Measurements from ENCODE around the gene CAMK2B. TPM values are rescaled to one million over a fixed set of nuclear protein-coding genes. Genes with fewer than 3 reads are reported as not detected.

CAMK2B gene
- total RNA-seq, 1 donor from 2014 or later, result 0.17 TPM

DNA sequence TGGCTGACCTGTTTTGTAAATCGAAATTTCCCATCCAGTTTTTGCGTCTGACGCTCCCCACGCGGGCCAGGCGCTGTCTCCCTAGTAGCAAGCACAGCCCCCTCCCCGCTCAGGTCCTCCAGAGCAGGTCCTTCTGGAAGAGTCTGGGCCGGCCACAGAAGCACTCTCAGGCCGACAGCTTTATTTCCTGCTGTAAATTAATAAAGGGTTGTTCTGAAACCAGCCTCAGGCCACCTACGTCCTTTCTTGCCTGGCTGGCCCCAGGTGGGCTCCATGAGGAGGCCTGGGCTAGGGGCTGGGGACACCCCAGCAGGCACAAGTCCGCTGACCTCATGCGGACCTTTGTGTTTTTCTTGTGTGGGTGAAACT, 35.2 kb downstream of the CAMK2B start:
- intact Hi-C loops (cut with DNase I), result no loop called here
- Histone ChIP-seq H3K27ac (no peak overlapping the region), H3K4me1 (peaks cover 10% of the 10 kb centered on the region), H3K4me3 (no peak overlapping the region), H3K27me3 (peaks cover 26% of the 10 kb centered on the region), H3K36me3 (no peaks in the 10 kb centered on the region), H3K9me3 (no peaks in the 10 kb centered on the region)
- TF ChIP-seq, protein P1, sequence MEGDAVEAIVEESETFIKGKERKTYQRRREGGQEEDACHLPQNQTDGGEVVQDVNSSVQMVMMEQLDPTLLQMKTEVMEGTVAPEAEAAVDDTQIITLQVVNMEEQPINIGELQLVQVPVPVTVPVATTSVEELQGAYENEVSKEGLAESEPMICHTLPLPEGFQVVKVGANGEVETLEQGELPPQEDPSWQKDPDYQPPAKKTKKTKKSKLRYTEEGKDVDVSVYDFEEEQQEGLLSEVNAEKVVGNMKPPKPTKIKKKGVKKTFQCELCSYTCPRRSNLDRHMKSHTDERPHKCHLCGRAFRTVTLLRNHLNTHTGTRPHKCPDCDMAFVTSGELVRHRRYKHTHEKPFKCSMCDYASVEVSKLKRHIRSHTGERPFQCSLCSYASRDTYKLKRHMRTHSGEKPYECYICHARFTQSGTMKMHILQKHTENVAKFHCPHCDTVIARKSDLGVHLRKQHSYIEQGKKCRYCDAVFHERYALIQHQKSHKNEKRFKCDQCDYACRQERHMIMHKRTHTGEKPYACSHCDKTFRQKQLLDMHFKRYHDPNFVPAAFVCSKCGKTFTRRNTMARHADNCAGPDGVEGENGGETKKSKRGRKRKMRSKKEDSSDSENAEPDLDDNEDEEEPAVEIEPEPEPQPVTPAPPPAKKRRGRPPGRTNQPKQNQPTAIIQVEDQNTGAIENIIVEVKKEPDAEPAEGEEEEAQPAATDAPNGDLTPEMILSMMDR (IDR thresholded peaks at IDR 0.05), result no peak
- DNase-seq (peak; percentile 56), ATAC-seq (no peak)

DNA sequence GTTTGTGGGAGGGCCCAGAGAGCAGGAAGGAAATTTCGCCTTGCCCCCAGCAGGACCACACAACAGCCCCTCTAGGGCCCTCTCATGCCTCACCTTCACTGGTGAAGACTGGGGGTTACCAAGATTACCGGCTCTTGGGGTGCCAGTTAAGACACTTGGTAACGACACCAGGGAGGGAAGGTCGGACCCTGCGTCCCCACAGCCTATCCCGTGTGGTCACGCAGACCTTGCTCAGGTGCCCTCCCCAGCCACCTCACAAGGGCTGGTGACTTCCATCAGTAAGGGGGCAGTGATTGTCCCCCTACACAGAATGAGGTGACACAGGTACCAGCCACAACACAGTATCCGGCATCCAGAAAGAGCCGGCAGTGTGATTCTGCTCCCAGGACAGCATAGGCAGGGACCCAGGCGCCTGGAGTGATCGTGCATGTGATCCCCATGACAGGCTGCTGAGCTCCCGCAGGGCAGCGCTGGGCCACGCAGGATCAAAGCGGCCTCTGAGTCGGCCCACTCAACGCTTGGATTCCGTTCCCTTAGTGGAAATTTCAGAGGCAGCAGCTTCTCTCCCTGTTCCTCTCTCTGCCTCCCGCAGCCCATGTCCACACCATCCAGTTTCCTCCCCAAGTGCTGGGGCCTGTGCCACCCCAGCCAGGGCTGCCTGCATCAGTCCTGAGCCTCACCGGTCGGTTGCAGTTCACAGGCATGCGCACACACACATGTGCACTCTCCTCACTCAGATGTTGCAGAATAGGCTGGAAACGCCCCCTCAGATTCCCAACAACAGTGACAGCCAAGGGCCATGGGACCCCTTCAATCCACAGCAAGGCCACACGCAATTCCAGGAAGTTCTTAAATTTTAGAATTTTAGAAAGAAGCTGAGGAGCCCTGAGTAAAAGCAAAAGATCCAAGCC, 35.8 kb downstream of the CAMK2B start:
- no peak for ATAC-seq
- Histone ChIP-seq H3K27me3 (peaks cover 20% of the 10 kb centered on the region), H3K27ac (no peak overlapping the region), H3K36me3 (no peaks in the 10 kb centered on the region), H3K4me3 (no peak overlapping the region), H3K9me3 (no peaks in the 10 kb centered on the region), H3K4me1 (peaks cover 10% of the 10 kb centered on the region)
- intact Hi-C loops (cut with DNase I), result no loop called here
- TF ChIP-seq, protein P1 (IDR thresholded peaks at IDR 0.05), result no peak
- DNase-seq, result peak; percentile 53

DNA sequence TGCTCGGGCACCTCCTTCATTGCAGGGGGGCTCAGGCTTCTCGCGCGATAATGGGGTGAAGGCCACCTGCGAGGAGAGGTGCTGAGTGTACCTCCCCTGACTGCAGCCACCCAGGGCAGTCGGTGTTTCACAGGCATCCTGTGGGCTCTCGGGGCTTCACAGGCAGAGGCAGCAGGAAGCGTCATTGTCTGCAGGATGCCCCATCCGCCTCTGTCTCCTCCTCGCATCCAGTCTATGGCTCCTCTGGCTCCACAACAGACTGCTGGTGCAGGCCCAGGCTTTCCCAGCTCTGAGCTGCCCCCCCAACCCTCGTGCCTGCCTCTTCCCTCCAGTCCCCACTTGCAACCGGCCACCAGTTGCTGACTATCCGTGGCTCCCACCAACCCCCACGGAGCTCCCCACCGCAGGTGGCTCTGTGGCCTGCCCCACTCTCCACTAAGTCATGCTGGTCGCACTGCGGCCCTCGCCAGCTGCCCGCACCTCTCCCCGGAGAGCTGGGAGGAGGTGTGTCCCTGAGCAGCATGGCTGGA, 36.5 kb downstream of the CAMK2B start:
- peak; percentile 48 for DNase-seq
- H3K9me3 ChIP-seq, result no peaks in the 10 kb centered on the region
- intact Hi-C loops (cut with DNase I), result no loop called here
- ATAC-seq, result no peak
- H3K4me1 ChIP-seq, result peaks cover 10% of the 10 kb centered on the region
- H3K27ac ChIP-seq, result no peak overlapping the region
- TF ChIP-seq, protein P1 (IDR thresholded peaks at IDR 0.05), result no peak
- H3K36me3 ChIP-seq, result no peaks in the 10 kb centered on the region
- peaks cover 13% of the 10 kb centered on the region for H3K27me3 ChIP-seq
- H3K4me3 ChIP-seq, result no peak overlapping the region

DNA sequence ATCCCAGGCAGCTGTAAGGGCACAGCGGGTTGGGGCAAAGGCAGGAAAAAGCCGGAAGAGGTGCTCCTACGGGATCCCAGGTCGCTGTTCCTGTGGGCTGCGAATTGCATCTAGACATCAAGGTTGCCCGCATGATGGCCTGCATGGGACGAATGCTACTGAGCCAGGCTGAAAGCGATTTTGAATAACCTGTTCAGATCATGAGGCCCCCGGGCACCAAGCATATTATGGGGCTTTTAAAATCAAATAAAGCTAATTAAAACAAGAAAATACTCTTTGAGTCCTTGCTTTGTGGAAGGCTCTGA, 37.1 kb downstream of the CAMK2B start:
- H3K27ac ChIP-seq, result no peak overlapping the region
- ATAC-seq, result no peak
- peaks cover 10% of the 10 kb centered on the region for H3K4me1 ChIP-seq
- H3K4me3 ChIP-seq, result no peak overlapping the region
- intact Hi-C loops (cut with DNase I), result no loop called here
- TF ChIP-seq, protein P1 (IDR thresholded peaks at IDR 0.05), result no peak
- H3K27me3 ChIP-seq, result peaks cover 8% of the 10 kb centered on the region
- DNase-seq, result no peak
- H3K36me3 ChIP-seq, result no peaks in the 10 kb centered on the region
- no peaks in the 10 kb centered on the region for H3K9me3 ChIP-seq

DNA sequence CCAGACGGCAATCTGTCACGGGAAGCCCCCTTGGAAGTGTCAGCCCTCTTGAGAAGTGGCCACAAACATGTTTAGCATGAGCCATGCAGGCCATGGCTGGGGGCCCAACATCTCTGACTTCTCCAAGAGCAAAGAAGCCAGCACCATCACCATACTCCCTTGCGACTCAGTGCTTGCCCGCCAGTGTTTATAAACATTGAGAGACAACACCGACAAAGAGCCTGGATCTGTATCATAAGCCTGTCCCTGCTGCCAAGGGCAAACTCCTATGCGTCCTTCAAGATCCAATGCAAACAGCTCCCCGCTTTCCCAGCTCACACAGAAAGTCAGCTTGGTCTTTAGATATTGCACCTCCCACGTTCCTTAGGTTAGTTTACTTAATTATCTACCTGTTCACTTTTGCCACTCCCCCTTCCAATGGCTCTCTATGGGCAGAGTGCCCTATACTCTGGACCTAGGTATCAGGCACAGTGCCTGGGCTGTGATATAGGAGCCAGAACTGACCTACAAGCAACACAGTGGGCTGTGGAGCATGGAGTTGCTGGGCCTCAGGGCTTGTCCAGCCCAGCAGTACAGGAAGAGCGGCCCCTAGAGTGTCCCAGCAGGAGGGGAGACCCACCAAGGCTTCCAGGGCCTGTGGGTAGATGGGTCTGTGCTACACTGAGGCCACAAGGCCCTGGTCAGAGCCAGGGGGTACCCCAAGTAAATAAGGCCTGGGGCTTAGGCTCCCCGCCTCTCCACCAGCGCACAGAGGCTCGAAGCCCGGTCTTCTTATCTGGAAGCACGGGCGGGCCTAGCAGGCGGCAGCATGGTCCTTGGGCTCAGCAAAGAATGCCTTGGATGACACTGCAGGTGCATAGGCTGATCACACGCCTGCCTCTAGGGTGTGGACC, 37.7 kb downstream of the CAMK2B start:
- Histone ChIP-seq H3K9me3 (no peaks in the 10 kb centered on the region), H3K27me3 (peaks cover 3% of the 10 kb centered on the region), H3K4me3 (no peak overlapping the region), H3K27ac (no peak overlapping the region), H3K36me3 (no peaks in the 10 kb centered on the region), H3K4me1 (peaks cover 10% of the 10 kb centered on the region)
- TF ChIP-seq, protein P1 (IDR thresholded peaks at IDR 0.05), result no peak
- ATAC-seq (no peak), DNase-seq (peak; percentile 47)
- intact Hi-C loops (cut with DNase I), result no loop called here
